ENCODE measurements around the gene KCNH2.
"Not testable (repeated sequence)": the region's sequence is repeated elsewhere in the genome, so short reads cannot be mapped to it uniquely, and the experiment has no call there.

Gene KCNH2

DNA sequence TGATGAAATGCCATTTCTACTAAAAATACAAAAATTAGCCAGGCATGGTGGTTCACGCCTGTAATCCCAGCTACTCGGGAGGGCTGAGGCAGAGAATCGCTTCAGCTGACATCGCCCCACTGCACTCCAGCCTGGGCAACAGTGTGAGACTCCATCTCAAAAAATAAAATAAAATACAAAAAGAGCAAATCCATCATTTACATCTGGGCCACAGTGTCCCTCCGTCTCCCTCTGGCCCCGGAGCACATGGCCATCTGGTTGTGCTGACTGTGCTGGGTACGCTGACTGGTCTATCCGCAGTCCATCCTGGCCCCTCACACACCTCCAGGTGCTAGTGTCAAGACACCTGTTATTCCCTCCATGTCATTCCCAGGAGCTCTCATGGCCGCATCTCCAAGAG is 42.1 kb downstream of the KCNH2 start:
- no peak for DNase-seq

DNA sequence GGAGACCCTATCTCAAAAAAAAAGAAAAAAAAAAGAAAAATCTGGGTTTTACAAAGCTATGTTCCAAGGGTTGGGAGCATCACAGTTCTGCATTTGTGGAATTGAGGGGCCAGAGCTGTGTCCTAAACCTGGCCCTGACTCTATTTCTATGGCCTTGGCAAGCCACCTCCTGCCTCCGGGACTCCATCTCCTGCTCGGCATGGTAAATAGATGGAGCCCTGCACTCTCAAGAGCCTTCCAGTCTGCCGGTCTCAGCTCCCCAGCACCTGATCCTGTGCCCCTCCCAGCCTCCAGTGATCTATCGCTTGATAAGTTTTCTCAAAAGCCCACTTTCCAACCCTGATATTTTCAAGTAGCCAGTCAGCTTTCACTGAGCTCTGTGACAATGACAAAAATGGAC is 43.0 kb downstream of the KCNH2 start:
- DNase-seq, result no peak

DNA sequence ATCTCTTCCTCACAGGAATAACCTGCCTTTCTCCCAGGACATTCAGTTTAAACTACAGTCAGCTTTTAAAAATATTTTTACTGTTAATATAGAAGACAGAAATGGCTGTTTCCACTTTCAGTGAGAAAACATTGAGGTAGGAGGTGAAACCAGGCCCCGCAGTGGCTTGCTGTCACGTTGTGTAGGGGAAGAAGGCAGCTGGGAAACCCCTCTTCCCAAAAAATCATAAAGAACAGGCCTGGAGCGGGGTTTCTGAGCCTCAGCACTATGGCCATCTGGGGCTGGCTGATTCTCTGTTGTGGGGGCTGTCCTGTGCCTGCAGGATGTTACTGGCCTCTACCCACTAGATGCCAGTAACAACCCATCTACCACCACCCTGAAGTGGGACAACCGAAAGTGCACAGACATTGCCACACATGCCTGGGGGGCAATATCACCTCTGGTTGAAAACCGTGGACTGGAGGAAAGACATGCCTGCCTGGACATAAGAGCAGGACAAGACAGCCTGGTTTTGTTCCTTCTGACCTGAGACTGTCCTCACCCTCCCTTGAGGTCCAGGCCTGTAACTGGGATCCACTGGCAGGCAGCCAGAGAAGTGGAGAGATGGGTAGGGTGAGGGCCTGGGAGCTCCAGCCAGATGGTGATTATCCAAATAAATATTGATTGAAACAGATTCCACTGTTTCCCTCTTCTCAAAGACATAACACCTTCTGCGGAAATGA is 43.9 kb downstream of the KCNH2 start:
- no peak for DNase-seq

DNA sequence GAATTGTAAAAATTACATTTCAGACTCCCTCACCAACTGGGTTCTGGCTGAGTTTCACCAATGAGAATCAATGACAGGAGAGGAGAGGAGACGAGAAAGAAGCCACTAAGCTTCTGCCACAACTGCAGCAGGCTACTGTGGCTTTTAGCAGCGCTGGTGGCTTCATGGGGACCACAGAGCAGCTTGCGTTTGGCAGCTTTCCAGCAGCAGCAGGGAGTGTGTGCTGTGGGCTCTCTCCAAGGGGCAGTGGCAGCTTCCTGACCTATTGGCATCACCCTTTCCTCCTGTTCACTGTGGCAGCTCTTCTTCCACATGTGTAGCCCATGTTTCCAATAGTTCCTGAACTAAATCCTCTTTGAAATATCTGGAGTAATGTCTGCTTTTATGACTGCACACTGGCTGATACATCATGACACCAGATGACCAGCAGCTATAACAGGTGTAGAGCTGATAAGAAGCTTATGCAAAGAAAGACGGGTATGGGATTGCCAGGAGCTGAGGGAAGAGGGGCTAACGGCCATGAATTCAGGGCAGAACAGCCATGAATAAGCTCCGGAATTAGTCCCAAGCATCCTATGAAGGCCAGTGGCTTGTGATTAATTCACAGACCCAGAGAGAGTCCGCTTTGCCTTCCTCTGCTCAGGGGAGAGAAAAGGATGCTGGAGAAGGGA is 46.8 kb downstream of the KCNH2 start:
- no peak for DNase-seq

DNA sequence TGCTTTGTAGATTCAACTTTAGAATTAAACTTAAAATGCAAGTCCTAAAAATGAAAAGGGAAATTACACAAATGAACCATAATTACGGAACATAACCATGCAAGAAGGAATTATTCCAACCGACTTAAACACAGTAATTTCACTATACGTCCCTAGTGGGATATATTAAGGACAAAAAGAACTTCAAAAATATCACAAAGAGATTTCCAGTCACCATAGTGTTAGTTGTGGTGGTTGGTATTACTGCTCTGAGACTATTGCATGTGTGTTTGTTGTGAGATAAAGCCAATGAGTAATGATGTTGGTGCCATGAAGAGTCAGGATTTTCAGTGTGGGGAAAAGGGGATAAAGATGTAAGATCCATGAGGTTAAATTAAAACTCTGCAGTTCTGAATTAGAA is 49.6 kb downstream of the KCNH2 start:
- no peak for DNase-seq

DNA sequence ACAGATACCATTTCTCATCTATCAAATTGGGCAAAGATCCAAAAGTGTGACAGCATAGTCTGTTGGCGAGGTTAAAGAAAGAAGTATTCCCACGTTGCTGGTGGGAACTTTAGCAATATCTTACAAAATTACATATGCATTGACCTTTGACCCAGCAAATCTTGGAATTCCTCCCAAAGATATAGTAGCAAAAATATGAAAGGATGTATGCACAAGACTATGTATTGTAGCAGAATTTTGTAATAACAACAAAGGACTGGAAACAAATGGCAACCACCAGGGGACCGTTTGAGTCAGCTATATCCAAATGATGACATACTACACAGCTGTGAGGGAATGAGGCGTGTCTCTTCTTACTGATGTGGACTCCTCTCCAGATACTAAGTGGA is 50.2 kb downstream of the KCNH2 start:
- DNase-seq, result no peak

DNA sequence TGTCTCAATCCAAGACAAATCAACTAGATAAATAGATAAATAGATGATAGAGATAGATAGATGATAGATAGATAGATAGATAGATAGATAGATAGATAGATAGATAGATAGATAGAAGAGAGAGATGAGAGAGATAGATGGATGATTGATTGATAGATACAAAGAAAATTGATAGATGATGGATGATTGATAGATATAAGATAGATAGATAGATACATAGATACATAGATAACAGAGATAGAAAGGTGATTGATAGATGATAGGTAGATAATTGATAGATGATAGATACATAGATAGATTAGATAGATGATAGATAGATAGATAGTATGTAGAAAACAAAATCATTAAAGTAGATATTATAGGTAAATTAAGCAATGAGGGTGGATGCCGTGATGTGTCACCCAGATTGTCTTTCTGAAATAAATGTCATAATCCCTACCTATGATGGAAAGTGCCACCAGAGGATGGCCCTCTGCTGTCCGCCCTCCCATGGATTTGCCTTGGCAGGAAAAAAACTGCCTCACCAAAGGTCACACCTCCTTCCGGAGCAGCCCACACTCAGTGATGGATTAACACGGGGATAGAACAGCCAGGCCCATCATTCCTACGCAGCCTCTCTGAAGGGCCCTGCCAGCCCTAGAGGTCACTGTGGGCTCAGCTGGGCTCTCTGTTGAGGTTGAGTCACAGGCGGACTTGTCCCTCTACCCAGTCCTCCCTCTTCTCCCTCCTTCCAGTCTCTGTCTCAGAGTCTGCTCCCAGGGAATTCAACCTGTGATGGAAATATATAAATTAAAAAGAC is 50.8 kb downstream of the KCNH2 start:
- no peak for DNase-seq

DNA sequence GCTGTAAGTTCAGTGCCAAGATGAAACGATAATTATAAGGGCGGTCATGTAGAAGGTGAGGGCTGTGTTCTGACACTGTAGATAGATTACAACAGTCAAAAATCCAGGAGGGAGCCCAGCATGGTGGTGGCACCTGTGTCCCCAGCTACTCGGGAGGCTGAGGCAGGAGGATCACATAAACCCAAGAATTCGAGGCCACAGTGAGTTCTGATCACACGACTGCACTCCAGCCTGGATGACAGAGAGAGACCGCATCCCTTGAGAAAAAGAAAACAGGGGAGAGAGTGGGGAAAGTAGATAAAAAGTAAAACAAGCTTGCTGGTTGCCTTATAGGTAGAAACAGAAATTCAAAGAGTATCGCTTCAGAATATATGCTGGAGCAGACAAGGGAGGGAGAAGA is 52.1 kb downstream of the KCNH2 start:
- no peak for DNase-seq

DNA sequence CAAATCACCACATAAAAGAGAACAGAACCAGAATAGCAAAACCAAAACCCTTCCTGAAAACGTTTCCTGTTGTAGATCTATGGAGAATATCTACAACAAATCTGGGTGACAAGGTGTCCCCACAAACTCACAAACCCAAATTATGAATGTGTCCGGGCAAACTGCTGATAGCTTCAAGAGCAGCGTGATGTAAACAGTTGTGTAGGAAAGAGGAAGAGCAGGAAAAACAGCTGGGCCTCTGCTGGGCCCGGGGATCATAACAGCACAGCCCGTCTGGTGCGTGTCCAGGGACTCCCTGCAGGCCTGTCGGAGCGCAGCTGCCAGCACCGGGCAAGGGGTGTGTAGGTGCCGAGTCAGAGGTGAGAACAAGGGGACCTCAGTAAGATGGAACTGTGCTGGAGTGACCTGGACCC is 53.7 kb downstream of the KCNH2 start:
- DNase-seq, result no peak

DNA sequence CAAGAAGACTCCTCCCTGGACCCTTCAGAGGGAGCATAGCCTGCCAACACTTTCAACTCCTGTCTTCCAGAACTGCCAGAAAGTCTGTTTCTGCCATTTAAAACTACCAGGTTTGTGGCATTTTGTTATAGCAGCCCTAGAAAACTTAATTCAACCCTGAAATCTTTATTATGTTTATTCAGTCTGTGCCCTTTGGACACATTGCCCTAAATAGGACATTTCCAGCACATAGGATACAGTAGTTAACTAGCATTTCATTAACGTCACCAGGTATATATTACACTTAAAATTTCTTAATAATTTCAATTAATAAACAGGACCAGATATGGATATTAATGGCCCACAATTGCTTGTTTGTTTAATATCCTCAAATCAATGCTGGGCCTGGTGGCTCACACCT is 54.3 kb downstream of the KCNH2 start:
- no peak for DNase-seq

DNA sequence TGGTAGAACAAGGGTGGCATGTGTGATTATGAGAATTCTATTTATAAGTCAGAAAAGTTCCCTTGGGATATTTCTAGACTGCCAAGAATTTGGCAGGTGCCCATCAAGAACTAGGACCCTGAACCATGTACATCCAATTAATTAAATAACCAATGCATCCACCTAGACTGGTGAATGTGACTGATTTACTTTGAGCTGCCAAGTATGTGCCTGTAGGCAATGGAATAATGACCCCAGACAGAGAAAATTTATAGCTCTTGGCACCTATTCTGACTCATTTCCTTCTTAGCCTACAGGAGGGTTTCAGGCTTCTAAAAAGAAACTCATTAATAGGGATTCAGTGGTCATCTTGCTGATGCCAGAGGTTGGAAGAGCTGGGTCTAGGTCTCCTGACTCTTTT is 54.9 kb downstream of the KCNH2 start:
- no peak for DNase-seq

DNA sequence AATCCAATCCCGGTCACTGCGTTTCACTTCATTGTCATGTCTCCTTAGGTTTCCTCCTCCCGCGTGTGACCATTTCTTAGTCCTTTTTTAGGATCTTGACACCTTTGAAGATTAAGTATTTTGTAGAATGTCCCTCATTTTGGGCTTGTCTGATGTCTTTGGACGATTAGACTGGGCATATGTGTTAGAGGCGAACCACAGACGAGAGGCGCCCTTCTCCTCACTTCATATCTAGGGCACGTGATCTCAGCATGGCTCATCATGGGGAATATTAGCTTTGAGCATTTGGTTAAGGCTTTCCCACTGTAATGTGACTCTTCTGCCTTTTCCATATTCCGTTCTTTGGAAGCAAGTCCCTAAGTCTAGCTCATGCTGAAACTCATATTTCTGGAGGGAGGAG is 59.0 kb downstream of the KCNH2 start:
- no peak for DNase-seq

DNA sequence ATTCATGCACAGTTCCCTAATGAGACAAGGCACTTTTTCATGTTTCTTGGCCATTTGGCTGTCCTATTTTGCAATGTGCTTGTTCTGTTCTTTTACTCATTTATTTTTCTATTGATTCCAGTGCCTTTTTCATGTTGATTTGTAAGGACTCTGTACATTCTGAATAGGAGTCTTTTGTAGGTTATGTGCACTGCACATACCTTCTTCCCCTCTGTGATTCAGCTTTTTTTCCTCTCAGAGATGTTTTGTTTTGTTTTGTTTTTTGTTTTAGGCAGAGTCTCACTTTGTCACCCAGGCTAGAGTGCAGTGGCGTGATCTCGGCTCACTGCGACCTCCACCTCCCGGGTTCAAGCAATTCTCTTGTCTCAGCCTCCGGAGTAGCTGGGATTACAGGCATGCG is 59.7 kb downstream of the KCNH2 start:
- no peak for DNase-seq

DNA sequence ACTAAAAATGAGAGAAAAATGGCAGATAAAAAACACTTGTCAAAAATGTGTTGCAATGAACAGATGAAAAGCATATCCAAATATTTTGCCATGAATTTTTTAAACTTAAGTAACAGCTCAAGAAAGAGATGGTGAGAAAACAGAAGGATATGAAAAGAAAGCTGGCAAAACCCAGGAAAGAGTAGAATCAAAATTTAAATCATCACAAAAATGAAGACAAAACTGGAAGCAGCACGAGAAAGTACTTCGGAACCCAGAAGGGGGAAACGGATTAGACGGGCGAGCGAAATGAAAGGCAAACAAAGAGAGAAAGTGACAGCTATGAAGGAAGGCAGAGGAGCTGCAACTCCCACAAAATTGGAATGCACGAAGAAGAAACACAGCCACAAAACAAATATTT is 60.2 kb downstream of the KCNH2 start:
- no peak for DNase-seq

DNA sequence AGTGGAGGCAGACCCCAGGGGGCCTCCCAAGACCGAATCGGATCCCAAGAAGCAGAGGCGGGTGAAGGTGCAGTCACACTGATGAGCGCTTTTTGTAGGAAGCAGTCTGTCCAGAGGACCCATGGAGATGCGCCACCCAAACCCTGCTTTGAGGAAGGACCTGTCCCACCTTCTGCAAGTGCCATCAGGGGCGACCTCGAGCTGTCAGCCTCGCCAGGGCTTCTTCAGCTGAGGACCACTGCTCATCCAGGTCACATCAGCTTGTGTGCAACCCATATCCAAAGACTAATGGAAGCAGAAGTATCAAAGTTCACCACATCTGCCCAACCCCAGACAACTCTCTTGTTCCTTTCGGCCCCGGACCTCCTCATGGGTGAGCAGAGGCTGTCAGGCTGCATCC is 61.5 kb downstream of the KCNH2 start:
- no peak for DNase-seq

DNA sequence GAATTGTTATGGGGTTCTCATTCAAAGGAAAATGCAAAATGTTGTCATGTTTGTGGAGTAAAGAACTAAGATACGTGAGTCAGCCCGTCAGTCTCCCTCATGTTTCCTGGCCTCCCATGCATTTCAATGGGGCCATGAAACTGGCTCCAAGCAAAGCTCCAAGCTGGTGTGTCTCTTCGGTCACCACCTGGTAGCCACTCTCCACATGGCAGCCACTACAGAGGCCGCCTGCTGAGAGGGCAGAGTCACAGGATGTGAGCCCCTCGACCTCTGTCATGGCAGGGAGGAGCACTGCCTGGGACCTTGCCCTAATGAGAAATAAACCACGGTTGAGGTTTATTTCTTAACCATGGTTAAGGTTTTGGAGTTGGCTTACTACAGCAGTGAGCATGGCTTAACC is 63.2 kb downstream of the KCNH2 start:
- DNase-seq, result no peak

DNA sequence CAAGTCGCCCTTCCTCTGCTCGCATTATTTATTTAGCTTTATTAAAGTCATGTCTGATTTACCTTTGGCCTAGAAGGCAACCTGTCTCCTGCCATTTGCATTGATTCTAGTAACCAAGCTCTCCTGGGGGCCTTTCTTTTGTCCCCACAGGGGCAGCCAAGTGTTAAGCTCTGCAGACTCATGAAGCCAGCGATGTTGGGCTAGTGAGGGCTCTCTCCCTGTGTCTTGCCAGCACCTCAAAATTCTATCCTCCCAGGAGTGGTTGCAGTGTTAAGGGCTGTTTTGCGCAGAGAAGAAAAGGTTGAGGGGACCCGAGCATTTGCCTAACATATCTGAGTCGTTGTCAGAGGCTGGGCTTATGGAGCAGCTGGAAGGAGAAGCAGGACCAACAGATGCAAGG is 63.9 kb downstream of the KCNH2 start:
- no peak for DNase-seq

DNA sequence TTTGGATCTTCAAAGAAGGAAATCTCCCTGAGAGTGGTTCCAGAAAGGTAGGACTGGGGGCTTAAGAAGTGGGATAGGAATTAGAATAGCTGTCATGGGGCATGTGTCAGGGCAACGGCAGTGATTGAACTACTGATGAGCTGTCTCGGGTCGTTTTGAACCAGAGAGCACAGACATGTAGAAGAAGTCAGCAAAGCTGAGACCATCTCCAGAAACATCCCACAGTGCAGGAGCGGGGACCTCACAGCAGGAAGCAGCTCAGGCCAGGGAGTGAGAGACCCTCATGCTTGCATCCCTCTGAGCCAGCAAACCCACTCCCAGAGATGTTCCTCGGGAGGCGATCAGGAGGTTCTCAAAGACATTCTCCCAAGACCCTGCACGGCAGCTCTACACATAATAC is 65.7 kb downstream of the KCNH2 start:
- no peak for DNase-seq

DNA sequence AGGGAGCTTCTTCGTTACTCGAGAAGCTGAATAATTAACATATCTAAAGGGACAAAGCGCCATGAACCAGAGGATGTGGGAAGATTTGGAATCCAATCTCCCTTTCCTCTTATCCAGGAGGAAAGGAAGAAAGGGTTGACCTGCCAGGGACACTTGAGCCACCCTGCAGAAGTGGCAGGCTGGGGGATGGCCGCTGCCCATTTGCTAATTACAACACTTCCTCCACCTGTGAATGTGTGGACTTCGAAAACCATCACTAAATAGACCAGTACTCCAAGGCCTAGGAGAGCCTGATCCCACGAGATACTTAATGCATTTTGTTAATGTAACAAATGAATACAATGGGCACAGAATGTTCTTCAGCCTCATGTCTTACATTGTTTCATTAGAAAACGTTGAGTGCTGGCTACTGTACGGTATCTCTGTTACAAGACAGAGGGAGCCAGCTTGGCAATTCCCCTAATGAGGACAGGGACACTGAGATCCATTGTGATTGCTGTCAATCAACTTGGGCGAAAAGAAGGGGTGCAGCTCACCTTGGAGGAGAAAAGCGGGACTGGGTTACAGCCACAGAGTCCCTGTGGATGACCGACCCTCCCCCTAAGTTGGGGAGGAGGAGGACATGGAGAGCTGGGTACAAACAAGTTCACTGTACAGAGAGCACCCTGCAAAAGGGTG is 66.4 kb downstream of the KCNH2 start:
- no peak for DNase-seq

DNA sequence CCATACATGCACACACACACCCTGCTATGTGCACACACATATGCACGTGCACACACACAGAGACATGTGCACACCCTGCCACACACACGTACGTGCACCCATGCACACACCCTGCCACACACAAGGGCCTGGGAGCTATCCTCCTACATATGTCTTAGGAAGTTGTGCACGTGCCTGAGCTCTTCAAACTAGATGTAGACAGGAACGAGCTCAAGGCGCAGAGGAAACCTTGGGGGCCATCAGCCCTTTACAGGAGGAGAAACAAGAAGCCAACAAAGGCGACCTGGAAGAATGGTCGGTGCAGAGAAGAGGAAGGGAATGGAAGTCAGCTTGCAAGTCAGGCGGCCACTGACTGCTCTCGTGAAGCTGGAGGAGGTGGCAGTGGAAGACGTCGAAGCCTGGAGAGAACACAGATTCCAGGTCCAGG is 67.1 kb downstream of the KCNH2 start:
- no peak for DNase-seq

DNA sequence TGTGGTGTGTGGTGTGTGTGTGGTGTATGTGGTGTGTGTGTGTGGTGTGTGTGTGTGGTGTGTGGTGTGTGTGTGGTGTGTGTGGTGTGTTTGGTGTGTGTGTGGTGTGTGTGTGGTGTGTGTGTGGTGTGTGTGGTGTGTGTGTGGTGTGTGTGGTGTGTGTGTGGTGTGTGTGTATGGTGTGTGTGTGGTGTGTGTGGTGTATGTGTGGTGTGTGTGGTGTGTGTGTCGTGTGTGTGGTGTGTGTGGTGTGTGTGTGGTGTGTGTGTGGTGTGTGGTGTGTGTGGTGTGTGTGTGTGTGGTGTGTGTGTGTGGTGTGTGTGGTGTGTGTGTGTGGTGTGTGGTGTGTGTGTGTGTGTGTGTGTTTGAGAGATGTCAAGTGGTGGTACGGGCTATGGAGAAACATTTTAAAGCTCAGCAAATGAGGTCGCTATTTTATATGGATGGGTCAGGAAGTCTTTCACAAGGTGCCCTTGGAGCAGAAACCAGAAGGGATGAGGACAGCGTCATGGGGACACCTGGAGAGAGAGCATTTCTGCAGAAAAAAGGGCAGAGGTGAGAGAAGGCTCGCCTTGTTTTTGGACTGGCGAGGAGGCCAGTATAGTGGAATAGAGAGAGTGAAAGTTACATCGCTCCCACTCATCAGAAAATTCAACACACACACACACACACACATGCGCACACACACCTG is 67.7 kb downstream of the KCNH2 start:
- not testable (repeated sequence) for DNase-seq

All from anterior cingulate cortex (tissue), 58 donors.